GM18502 (cell line): Measurements from ENCODE around the gene DOHH.

Experiments
- ATAC-seq: cut with Tn5 transposase; IDR thresholded peaks from one replicate; pipeline ENCODE4 v1.9.1; 2021; ENCODE audit warnings: mild to moderate bottlenecking; ENCODE audit not compliant: unreplicated experiment, poor library complexity

The DOHH gene

DNA sequence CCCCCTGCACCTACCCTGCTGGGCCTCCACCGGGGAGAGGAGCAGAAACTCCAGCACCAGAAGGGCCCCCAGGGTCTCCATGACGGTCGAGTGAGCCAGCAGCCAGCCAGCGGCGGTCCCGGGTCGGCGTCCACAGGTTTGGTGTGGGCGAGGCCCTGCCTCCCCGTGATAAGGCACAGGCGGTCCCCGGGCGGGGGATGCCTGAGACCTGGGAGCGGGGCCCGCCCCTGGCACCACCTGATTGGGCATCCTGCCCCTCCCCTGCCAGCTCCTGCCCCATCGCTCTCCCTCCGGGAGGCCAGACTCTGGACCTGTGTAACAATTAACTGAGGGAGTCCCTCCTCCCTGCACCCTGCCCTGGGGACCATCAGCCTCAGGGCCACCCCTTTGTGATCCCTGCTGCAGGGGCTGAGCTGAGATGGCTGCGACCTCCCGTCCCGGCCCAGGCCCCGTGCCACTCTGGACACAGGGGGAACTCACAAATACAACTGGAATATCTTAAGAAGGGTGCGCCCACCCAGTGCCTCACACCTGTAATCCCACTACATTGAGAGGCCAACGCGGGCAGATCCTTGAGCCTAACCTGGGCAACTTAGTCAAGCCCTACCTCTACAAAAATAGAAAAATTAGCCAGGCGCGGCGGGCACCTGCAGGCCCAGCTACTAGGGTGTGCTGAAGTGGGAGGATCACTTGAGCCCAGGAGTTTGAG, 19.9 kb downstream of the DOHH start, which contains the start of gene SMIM24:
SMIM24 (minus strand) TSS at position 143 of the 709 bp plus-strand sequence; CDS start at position 81, 62 bp downstream.
- ATAC-seq = no peak

DNA sequence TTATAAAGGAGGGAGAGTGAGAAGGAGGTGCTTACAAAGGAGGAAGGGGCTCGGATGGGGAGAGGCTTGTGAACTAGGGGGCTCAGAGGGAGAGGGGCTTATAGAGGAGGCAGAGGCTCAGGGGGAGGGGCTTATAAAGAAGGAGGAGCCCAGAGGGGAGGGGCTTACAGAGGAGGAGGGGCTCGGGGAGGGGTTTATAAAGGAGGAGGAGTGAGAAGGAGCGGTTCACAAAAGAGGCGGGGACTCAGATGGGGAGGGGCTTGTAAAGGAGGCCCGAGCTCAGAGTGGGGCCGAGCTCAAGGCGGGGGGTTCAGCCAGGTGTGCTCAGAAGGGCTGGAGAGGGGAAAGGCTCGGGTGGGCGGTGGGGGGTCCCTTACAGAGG, 20.6 kb downstream of the DOHH start:
- ATAC-seq = no peak

DNA sequence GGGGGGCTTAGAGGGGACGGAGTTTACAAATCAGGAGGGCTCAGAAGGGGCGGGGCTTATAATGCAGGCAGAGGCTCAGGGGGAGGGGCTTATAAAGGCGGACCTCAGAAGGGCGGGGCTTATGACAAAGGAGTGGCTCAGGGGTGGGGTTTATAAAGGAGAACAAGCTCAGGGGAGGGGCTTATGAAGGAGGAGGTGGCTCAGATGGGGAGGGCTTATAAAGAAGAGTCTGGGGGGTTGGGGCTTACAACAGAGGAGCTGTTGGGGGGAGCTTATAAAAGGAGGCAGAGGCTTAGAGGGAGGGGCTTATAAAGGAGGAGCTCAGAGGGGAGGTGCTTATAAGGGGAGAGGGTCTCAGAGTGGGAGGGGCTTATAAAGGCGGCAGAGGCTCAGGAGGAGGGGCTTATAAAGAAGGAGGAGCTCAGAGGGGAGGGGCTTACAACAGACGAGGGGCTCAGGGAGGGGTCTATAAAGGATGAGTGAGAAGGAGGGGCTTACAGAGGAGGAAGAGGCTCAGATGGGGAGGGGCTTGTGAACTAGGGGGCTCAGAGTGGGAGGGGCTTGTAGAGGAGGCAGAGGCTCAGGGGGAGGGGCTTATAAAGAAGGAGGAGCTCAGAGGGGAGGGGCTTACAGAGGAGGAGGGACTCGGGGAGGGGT, 21.2 kb downstream of the DOHH start:
- no peak for ATAC-seq

DNA sequence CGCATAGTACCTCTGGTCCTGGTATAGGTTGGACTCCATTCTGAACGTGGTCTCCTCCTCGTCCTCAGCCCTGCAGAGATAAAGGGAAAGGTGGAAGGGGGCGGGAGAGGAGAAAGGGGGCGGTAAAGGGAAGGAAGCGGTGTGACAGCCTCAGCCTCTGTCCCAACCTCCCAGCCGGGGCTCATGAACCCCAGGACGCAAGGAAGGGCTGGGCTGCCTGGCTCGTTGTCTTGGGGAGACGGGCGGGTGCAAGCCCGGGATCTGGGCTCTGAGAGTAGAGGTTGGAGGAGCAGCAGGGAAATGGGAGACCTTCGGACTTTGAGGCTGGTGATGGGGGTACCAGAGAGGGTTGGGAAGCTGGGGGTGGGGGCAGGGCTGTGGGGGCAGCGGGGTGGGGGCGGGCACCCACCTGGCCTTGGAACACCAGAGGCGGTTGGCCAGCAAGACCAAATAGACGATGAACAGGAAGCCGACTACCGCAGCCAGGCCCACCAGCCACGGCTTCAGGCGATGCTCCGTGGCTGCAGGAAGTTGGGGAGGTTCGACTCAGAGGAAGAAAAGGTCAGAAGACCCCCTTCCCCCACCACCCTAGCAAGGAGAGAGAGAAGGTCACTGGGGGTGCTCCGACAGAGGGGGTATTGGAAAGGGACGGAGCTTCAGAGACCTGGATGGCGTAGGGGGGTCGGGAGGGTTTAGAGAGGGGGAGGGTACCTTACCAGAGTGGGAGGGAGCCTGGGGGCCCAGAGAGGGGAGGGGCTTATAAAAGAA, 21.9 kb downstream of the DOHH start:
- ATAC-seq = no peak

DNA sequence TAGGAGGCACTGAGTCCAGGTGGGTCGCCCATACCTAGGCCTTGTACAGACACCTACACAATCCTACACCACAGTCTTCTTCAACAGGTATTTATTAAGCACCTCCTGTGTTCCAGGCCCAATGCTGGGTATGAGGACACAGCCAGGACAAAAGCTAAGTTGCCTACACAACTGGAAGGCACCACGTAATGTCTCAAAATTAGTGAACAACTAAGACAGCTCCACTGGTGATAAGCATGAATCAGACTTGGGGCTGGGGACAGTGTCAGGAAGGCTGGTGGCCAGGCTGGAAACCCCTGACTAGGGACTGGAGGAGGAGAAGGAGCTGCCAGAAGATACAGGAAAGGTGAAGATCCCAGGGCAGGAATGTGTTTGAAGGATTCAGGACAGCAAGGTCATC, 22.5 kb downstream of the DOHH start:
- ATAC-seq = no peak

DNA sequence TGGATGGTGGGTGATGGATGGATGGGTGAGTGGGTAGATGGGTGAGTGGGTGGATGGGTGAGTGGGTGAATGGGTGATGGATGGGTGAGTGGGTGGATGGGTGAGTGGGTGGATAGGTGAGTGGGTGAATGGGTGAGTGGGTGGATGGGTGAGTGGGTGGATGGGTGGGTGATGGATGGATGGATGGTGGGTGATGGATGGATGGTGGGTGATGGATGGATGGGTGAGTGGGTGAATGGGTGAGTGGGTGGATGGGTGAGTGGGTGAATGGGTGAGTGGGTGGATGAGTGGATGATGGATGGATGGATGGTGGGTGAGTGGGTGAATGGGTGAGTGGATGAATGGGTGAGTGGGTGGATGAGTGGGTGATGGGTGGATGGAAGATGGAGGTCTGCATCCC, 23.0 kb downstream of the DOHH start:
- no peak for ATAC-seq

DNA sequence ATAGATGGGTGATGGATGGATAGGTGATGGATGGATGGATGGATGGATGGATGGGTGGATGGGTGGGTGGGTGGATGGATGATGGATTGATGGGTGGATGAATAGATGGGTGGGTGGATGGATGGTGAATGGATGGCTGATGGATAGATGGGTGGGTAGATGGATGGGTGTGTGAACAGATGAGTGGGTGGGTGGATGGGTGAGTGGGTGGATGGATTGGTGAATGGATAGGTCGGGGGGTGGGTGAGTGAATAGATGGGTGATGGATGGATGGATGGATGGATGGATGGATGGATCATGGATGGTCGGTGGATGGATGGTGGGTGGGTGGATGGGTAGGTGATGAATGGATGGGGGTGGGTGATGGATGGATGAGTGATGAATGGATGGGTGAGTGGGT, 23.6 kb downstream of the DOHH start:
- ATAC-seq = no peak

DNA sequence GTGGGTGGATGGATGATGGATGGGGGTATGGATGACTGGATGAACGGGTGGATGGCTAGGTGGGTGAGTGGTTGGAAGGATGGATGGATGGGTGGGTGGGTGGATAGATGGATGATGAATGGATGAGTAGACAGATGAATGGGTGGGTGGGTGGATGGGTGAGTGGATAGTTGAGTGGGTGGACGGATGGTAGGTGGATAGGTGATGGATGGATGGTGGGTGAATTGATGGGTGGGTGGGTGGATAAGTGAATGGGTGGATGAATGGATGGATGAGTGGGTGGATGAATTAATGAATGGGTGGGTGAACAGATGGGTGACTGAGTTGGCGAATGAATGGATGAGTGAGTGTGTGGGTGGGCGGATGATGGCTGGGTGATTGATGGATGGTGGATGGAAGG, 25.0 kb downstream of the DOHH start:
- no peak for ATAC-seq

DNA sequence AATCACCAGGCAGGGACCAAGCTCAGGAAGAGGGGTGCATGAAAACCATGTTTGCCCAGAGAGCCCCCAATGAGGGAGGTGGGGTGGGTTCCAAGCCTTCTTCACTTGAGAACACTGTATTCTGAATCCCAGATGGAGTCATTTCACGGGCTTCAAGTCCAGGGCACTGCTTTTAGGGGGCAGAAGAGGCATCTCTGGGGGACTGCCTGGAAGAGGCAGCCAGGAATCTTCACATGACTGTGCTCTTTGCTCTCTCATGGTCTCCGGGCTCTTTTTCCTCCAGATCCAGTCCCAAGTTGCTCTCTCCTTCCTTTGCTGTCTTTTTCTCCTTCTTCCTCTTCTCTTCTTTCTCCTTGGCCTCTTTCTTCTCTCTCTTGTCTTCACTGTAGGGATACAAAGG, 25.9 kb downstream of the DOHH start:
- no peak for ATAC-seq

DNA sequence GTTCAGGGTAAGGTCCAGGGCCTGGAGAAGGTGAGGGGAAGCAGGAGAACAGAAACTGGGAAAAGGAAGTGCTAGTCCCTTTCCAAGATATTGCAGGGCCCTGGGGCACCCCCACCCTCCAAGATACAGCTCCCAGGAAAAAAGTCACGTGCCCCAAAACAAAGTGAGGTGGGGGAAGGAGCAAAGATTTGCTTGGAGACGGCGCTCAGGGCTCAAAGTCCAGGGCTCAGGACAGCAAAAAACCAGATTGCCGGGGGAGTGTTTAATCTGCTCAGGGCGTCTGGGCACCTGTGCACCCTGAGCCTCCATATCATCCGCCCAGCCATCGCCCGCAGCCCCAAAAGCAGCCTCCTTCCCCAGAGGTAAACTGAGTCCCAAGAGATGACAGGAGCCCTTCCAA, 26.5 kb downstream of the DOHH start:
- no peak for ATAC-seq

DNA sequence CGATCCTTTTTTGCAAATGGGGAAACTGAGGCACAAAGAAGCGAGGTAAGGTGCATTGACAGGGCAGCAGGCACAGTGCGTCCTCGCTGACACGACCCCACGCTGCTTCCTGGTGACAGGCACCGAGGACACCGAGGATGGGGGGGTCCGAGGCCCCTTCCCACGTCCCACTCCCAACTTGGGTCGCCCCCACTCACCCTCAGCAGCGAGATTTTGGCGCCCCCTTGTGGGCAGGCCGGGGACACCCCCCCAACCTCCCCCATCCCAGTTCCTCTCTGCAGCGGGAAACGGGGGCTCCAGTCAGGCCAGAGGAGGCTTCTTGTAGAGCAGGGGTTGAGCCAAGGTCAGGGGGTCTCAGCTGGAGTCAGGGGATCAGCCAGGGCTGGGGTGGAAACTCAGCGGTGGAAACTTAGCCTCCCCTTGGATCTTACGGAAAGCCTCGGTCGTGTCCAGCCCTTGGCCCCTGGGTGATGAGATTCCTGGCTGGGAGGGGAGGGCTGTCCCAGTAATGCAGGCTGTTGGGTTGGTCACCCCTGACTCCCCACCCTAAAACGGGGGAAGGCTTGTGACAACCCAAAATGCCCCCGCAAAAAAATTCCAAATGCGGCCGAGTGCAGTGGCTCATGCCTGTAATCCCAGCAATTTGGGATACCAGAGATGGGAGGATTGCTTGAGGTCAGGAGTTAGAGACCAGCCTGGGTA, 28.4 kb downstream of the DOHH start:
- no peak for ATAC-seq

DNA sequence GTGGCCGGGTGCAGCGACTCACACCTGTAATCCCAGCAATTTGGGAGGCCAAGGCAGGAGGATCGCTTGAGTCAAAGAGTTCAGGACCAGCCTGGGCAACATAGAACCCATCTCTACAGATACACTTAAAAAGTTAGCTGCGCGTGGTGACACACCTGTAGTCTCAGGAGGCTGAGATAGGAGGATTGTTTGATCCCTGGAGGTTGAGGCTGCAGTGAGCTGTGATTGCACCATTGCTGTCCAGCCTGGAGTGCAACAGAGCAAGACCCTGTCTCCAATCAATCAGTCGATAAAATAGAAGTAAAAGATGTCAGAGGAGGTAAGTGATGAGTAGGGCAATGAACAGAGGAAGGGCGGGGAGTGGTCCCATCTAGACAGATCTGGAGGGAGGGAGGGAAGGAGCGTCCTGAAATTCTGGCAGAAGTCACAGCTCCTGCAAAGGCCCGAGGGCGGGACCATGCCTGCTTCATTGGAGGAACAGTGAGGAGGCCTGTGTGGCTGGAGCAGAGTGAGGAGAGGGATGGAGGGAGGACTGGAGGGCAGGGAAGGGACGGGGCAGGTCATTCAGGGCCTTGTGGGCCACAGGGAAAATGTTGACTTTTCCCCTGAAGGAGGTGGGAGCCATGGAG, 29.9 kb downstream of the DOHH start:
- no peak for ATAC-seq

DNA sequence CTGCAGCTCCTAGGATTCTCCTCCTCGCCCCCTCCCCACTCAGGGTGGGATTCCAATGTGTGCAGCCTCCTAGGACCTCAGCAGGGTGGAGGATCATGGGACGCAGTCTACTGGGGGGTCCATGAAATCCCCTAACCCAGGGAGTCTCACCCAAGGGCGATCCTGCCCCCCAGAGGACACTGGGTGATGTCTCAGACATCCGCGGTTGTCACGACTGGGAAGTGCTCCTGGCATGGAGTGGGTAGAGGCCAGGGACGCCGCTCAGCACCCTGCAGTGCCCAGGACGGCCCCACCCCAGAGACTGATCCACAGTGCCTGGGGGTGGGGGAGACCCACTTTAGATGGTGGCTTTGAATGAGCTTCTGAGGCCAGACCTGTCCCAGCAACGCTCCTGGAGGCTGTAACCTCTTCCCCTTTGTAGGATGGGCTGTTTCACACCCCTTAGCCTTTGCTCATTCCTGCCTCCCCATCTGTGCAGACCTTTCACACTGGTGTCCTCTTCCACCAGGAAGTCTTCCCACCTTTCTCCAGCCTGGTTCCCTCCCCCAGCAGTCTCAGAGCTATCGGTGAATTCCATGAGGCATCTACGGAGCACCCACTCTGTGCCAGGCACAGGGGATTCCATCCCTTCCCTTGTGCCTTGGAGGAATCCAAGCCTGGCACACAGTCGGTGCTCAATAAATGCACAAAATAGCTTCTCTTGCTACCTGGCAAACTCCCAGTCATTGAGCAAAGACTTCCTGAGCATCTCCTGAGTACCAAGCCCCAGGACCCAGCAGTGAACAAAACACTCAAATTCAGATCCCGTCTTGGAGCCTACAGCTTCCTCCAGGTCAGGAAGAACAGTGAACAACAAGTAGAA, 30.6 kb downstream of the DOHH start:
- no peak for ATAC-seq

DNA sequence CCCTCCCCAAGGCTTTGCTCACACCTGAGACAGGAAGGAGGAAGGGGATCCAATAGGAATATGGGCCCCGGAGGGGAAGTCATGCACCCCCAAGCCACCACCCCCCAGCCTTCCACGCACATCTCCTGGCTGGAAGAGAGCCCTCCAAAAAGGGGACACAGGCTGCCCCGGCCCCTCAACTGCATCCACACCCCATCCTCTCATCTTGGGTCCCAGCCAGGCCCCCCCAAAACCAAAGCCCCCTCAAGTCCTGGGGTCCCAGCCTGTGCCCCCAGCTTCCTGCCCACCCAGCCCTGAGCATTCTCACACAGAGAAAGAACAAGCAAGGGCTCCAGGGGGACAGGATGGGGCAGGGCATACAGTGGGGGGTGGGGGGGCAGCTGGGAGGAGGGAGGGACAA, 32.3 kb downstream of the DOHH start:
- ATAC-seq = no peak

DNA sequence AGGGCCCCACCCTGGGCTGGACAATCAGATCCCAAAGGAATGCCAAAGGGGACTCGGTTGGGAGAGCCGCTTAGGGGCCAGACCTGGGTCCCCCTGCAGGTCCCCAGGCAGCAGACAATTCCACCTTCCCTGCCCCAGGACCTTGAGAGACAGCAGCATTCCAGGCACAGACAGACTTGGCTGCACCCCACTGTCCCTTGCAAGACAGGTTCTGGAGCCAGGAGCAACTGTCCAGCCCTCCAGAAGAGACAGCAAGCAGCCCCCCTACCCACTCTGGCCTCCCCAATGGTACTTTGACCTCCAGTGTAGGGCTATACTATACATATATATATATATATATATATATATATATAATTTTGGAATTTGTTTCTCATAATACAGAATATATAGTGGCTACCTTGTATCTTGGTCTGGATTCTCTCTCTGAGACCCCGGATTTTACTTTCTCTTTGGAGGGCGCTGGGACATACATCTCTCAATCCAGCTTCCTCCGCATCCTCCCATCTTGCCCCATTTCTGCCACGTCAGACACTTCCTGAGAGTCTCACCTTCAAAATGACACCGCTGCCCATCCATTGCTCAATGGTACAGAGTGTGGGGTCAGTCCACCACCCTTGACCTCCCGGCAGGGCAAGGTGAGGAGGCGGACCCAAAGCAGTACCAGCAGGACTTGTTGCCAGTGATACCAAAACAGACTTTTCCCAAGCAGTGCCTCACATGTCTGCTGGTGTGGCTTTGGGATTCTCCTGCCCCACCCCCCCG, 32.9 kb downstream of the DOHH start:
- ATAC-seq = no peak

DNA sequence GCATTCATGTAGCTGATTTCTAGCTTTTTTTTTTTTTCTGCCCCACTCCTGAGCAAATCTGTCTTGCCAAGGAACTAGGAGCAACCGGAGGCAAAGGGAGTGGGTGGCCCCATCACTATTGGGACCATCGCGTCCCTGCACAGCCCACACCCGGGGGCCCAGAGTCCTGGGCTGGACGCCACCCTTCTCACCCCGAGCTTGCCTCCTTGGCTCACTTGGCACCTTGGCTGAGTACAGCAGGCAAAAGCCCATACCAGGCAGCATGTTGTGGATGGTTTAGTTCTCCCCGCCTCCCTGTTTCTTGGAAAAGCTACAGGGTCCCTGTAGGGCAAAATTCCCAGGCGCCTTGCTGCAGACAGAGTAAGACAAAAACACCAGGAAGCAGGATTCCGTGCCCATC, 33.8 kb downstream of the DOHH start:
- ATAC-seq = no peak

DNA sequence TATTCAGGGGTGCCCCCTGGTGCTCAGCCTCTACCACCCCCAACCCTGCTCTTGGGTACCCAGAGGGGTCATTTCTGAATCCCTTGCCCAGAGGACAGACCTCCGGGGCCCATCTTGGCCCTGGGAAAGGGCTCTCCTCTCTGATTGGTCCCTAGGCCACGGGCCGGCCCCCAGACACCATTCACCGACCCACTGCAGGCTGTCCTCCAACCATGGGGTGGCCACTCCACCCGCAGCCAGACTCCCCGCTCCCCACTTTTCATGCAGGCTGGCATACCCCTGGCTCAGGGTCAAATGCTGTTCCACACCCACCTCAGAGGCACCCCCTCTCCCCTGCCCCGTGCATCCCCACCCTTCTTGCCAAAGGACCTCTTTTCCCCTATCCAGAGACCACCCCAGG, 34.9 kb downstream of the DOHH start:
- no peak for ATAC-seq

DNA sequence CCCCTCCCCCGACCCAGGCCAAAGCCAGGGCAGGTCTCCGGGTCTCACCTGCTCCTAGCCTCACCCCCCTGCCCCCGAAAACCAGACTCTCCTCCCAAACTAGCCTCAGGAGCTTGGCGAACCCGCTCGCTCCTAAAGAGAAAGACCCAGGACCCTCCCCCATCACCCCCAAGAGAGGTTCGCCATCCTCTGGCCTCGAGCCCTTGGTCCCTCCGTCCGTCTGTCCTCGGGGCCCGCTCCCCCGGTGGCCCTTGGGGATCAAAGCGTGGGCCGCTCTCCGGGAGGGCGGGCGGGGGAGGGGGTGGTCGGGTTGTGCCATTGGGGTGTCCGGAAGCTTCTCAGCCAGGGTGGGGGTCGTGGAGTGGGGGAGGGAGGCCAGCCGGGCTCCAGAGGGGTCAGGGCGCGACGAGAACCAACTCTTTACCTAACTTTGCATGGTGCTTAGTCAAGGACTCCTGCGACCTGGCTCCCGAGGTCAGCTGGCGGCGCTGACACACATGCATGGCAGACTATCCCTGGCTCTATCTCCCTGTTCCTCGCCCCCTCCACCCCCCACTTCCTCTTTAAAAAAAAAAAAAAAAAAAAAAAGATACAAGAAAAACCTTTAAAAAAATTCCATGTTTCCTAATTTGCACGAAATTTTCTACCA, 35.8 kb downstream of the DOHH start:
- no peak for ATAC-seq
